ENCODE results near the gene FBXO24.

FBXO24 gene

GRCh38 chr7:100626530-100627237 lies 40.6 kb downstream of the FBXO24 start:
- peak; percentile 83 for DNase-seq

GRCh38 chr7:100627238-100627549 lies 41.1 kb downstream of the FBXO24 start:
- DNase-seq, result no peak

GRCh38 chr7:100629117-100629716 lies 43.1 kb downstream of the FBXO24 start:
- no peak for DNase-seq

- no peak for DNase-seq
Observed at GRCh38 chr7:100630066-100630465, 43.9 kb downstream of the FBXO24 start.

- peak; percentile 54 for DNase-seq
Observed at GRCh38 chr7:100632951-100633717, 47.0 kb downstream of the FBXO24 start.

GRCh38 chr7:100639995-100640516 lies 53.9 kb downstream of the FBXO24 start:
- no peak for DNase-seq

GRCh38 chr7:100640517-100641440 lies 54.7 kb downstream of the FBXO24 start:
- DNase-seq, result no peak

- no peak for DNase-seq
Observed at GRCh38 chr7:100641463-100641859, 55.3 kb downstream of the FBXO24 start, which contains the start of gene TFR2. Gene TFR2 (minus strand): TSS chr7:100641552. CDS start chr7:100641509, 43 bp downstream.

- DNase-seq, result no peak
Observed at GRCh38 chr7:100641860-100642533, 55.9 kb downstream of the FBXO24 start.

- no peak for DNase-seq
Observed at GRCh38 chr7:100642534-100642907, 56.4 kb downstream of the FBXO24 start.

- no peak for DNase-seq
Observed at GRCh38 chr7:100649826-100650565, 63.9 kb downstream of the FBXO24 start.
